Lower leg skin (tissue), 3 donors: ENCODE results near the gene SEMA6A.

ENCODE experiments used
- CTCF ChIP-seq, 3 donors: fragments of 450-650 bp; IDR thresholded peaks; one replicate each; pipeline ENCODE4 v1.5.1; 2016; ENCODE audit warnings: antibody characterized with exemption in 3 of 3, mild to moderate bottlenecking in 3 of 3, moderate library complexity in 2 of 3
- POLR2A ChIP-seq, 2 donors: fragments of 450-650 bp; IDR thresholded peaks; one replicate each; pipeline ENCODE4 v1.6.1; 2016 to 2017; ENCODE audit warnings: antibody characterized with exemption in 2 of 2, mild to moderate bottlenecking in 1 of 2, moderate library complexity in 1 of 2

GRCh38 chr5:116465411-116465810 lies 109.2 kb downstream of the SEMA6A start:
- no peak for TF ChIP-seq POLR2A (IDR thresholded peaks at IDR 0.05)
- TF ChIP-seq CTCF (IDR thresholded peaks at IDR 0.05), result no peak
